Measurements from ENCODE around the gene NME1. TPM values are rescaled to one million over a fixed set of nuclear protein-coding genes. Genes with fewer than 3 reads are reported as not detected.
"Not testable (repeated sequence)": the region's sequence is repeated elsewhere in the genome, so short reads cannot be mapped to it uniquely, and the experiment has no call there.

The NME1 gene
- polyA plus RNA-seq, 2 donors, result 142 to 171 TPM

DNA sequence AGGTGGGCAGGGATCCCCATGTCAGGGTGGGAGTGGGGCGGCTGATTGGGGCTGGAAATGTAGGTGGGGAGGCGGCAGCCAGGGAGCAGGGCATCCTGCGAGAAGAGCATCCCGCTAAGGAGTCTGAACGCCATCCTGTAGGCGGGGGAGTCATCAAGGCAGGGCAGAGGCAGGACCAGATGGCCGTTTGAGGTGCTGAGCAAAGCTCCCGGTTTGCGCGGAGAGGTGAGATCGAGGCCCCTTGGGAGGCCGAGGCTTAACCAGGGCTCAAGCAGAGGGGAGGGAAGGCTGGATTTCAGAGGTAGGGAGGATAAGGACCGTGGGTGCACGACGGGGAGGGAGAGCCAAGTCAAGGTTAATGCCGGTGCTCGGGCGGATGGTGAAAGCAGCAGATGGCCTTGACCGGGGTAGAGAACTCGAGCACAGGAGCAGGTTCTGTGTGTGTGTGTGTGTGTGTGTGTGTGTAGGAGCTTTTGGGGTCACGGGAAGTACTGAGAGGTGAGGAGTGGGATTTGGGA lies 12.4 kb downstream of the NME1 start:
- H3K27ac ChIP-seq (ENCODE audit: low read depth in 2 of 2, low read length in 1 of 2), result peak overlapping the region; percentile 95 to 97
- no peaks in the 10 kb centered on the region for H3K27me3 ChIP-seq (ENCODE audit: control insufficient read depth in 1 of 2, insufficient read depth in 2 of 2, low read length in 2 of 2)
- peak overlapping the region; percentile 85 to 96 for H3K4me3 ChIP-seq (ENCODE audit: low read depth in 1 of 2, low read length in 2 of 2)
- H3K4me1 ChIP-seq (ENCODE audit: control insufficient read depth in 2 of 2, insufficient read depth in 2 of 2, low read length in 1 of 2), result peaks cover 0 to 5% of the 10 kb centered on the region in 2 donors
- WGBS, 2 donors, result 6 to 9% methylated on average over 20 to 21 of the region's 21 CpGs
- H3K36me3 ChIP-seq (ENCODE audit: control insufficient read depth in 2 of 2, insufficient read depth in 2 of 2, low read length in 1 of 2), result peaks cover 0 to 18% of the 10 kb centered on the region in 2 donors
- H3K9me3 ChIP-seq (ENCODE audit: control insufficient read depth in 2 of 2, insufficient read depth in 1 of 2, low read depth in 1 of 2, low read length in 1 of 2), result no peaks in the 10 kb centered on the region

GRCh38 chr17:51166198-51166986 lies 13.0 kb downstream of the NME1 start, which contains the start of gene NME2:
NME2 (plus strand) TSS chr17:51166411; CDS start chr17:51166831, 420 bp downstream.
- Histone ChIP-seq H3K4me3 (ENCODE audit: low read depth in 1 of 2, low read length in 2 of 2) (peak within 1 kb of the TSS; percentile 85 to 96), H3K9me3 (ENCODE audit: control insufficient read depth in 2 of 2, insufficient read depth in 1 of 2, low read depth in 1 of 2, low read length in 1 of 2) (no peaks in the 10 kb centered on the region), H3K27ac (ENCODE audit: low read depth in 2 of 2, low read length in 1 of 2) (peak within 1 kb of the TSS; percentile 95 to 97), H3K4me1 (ENCODE audit: control insufficient read depth in 2 of 2, insufficient read depth in 2 of 2, low read length in 1 of 2) (peaks cover 0 to 5% of the 10 kb centered on the region in 2 donors), H3K36me3 (ENCODE audit: control insufficient read depth in 2 of 2, insufficient read depth in 2 of 2, low read length in 1 of 2) (peaks cover 0 to 16% of the 10 kb centered on the region in 2 donors), H3K27me3 (ENCODE audit: control insufficient read depth in 1 of 2, insufficient read depth in 2 of 2, low read length in 2 of 2) (no peaks in the 10 kb centered on the region)
- 0 to 1% methylated on average over 68 to 98 of the region's 98 CpGs for WGBS, 2 donors

GRCh38 chr17:51166987-51167931 lies 13.9 kb downstream of the NME1 start:
- 11 to 13% methylated on average over 42 of the region's 42 CpGs for WGBS, 2 donors
- Histone ChIP-seq H3K4me1 (ENCODE audit: control insufficient read depth in 2 of 2, insufficient read depth in 2 of 2, low read length in 1 of 2) (peaks cover 0 to 5% of the 10 kb centered on the region in 2 donors), H3K9me3 (ENCODE audit: control insufficient read depth in 2 of 2, insufficient read depth in 1 of 2, low read depth in 1 of 2, low read length in 1 of 2) (no peaks in the 10 kb centered on the region), H3K27ac (ENCODE audit: low read depth in 2 of 2, low read length in 1 of 2) (peak overlapping the region; percentile 95 to 97), H3K27me3 (ENCODE audit: control insufficient read depth in 1 of 2, insufficient read depth in 2 of 2, low read length in 2 of 2) (no peaks in the 10 kb centered on the region), H3K36me3 (ENCODE audit: control insufficient read depth in 2 of 2, insufficient read depth in 2 of 2, low read length in 1 of 2) (peaks cover 0 to 12% of the 10 kb centered on the region in 2 donors), H3K4me3 (ENCODE audit: low read depth in 1 of 2, low read length in 2 of 2) (peak overlapping the region; percentile 85 to 96)

DNA sequence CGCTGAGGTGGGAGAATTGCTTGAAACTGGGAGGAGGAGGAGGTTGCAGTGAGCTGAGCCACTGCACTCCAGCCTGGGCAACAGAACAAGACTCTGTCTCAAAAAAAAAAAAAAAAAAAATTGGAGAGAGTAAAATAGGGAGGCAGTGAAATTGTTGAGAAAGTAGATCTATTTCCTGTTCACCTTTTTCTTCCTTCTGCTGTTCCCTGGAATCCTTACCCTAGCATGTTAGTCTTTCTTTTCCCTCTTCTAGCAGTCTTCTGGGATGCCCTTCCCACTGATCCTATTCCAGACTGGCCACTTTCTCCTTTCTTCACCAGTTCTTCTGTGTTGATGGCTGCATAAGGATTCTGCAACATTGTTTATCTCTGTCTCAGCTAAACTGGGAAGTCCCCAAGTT lies 16.0 kb downstream of the NME1 start:
- no peak overlapping the region for H3K27ac ChIP-seq (ENCODE audit: low read depth in 2 of 2, low read length in 1 of 2)
- H3K9me3 ChIP-seq (ENCODE audit: control insufficient read depth in 2 of 2, insufficient read depth in 1 of 2, low read depth in 1 of 2, low read length in 1 of 2), result no peaks in the 10 kb centered on the region
- H3K36me3 ChIP-seq (ENCODE audit: control insufficient read depth in 2 of 2, insufficient read depth in 2 of 2, low read length in 1 of 2), result peaks cover 0 to 15% of the 10 kb centered on the region in 2 donors
- H3K4me3 ChIP-seq (ENCODE audit: low read depth in 1 of 2, low read length in 2 of 2), result no peak overlapping the region
- WGBS, 2 donors, result 91 to 95% methylated on average over 1 of the region's 1 CpG
- H3K4me1 ChIP-seq (ENCODE audit: control insufficient read depth in 2 of 2, insufficient read depth in 2 of 2, low read length in 1 of 2), result peaks cover 0 to 5% of the 10 kb centered on the region in 2 donors
- H3K27me3 ChIP-seq (ENCODE audit: control insufficient read depth in 1 of 2, insufficient read depth in 2 of 2, low read length in 2 of 2), result no peaks in the 10 kb centered on the region

- Histone ChIP-seq H3K4me3 (ENCODE audit: low read depth in 1 of 2, low read length in 2 of 2) (no peak overlapping the region), H3K36me3 (ENCODE audit: control insufficient read depth in 2 of 2, insufficient read depth in 2 of 2, low read length in 1 of 2) (peaks cover 3 to 15% of the 10 kb centered on the region in 2 donors), H3K9me3 (ENCODE audit: control insufficient read depth in 2 of 2, insufficient read depth in 1 of 2, low read depth in 1 of 2, low read length in 1 of 2) (no peaks in the 10 kb centered on the region), H3K4me1 (ENCODE audit: control insufficient read depth in 2 of 2, insufficient read depth in 2 of 2, low read length in 1 of 2) (no peaks in the 10 kb centered on the region), H3K27ac (ENCODE audit: low read depth in 2 of 2, low read length in 1 of 2) (no peak overlapping the region), H3K27me3 (ENCODE audit: control insufficient read depth in 1 of 2, insufficient read depth in 2 of 2, low read length in 2 of 2) (no peaks in the 10 kb centered on the region)
- WGBS, 2 donors, result 64 to 96% methylated on average over 2 of the region's 2 CpGs
Observed at GRCh38 chr17:51170736-51171135, 17.4 kb downstream of the NME1 start.

- not testable (repeated sequence) for H3K4me1 ChIP-seq (ENCODE audit: control insufficient read depth in 2 of 2, insufficient read depth in 2 of 2, low read length in 1 of 2); H3K27ac ChIP-seq (ENCODE audit: low read depth in 2 of 2, low read length in 1 of 2); H3K4me3 ChIP-seq (ENCODE audit: low read depth in 1 of 2, low read length in 2 of 2); H3K27me3 ChIP-seq (ENCODE audit: control insufficient read depth in 1 of 2, insufficient read depth in 2 of 2, low read length in 2 of 2); H3K9me3 ChIP-seq (ENCODE audit: control insufficient read depth in 2 of 2, insufficient read depth in 1 of 2, low read depth in 1 of 2, low read length in 1 of 2)
- WGBS, 2 donors, result 94 to 96% methylated on average over 9 of the region's 9 CpGs
- H3K36me3 ChIP-seq (ENCODE audit: control insufficient read depth in 2 of 2, insufficient read depth in 2 of 2, low read length in 1 of 2), result peaks cover 3 to 15% of the 10 kb centered on the region in 2 donors
Observed at GRCh38 chr17:51172030-51172429, 18.7 kb downstream of the NME1 start.

DNA sequence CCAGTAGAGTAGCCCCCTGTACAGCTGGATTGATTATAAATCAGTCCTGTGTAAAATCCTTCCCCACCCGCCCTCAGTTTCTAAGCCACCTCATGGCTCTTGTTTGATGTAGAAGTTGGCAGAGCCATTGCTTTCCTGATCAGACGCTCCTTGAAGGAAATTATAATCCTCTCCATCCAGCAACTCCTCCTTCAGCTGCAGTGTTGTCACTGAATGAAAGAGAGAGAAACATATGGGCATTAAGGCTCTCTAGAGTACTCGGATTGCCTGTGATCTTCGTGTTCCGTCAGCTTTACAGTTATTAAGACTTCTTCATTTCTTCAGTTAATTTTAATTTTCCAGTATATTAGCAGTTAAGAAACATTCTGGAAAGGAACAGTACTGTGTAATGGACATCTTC lies 27.1 kb downstream of the NME1 start:
- no peaks in the 10 kb centered on the region for H3K9me3 ChIP-seq (ENCODE audit: control insufficient read depth in 2 of 2, insufficient read depth in 1 of 2, low read depth in 1 of 2, low read length in 1 of 2)
- no peaks in the 10 kb centered on the region for H3K27me3 ChIP-seq (ENCODE audit: control insufficient read depth in 1 of 2, insufficient read depth in 2 of 2, low read length in 2 of 2)
- H3K4me3 ChIP-seq (ENCODE audit: low read depth in 1 of 2, low read length in 2 of 2), result no peak overlapping the region
- H3K4me1 ChIP-seq (ENCODE audit: control insufficient read depth in 2 of 2, insufficient read depth in 2 of 2, low read length in 1 of 2), result no peaks in the 10 kb centered on the region
- H3K27ac ChIP-seq (ENCODE audit: low read depth in 2 of 2, low read length in 1 of 2), result no peak overlapping the region
- H3K36me3 ChIP-seq (ENCODE audit: control insufficient read depth in 2 of 2, insufficient read depth in 2 of 2, low read length in 1 of 2), result peaks cover 0 to 5% of the 10 kb centered on the region in 2 donors
- WGBS, 2 donors, result 71 to 76% methylated on average over 5 of the region's 5 CpGs

- WGBS, 2 donors, result 58 to 81% methylated on average over 1 of the region's 1 CpG
- Histone ChIP-seq H3K4me1 (ENCODE audit: control insufficient read depth in 2 of 2, insufficient read depth in 2 of 2, low read length in 1 of 2) (no peaks in the 10 kb centered on the region), H3K36me3 (ENCODE audit: control insufficient read depth in 2 of 2, insufficient read depth in 2 of 2, low read length in 1 of 2) (peaks cover 0 to 9% of the 10 kb centered on the region in 2 donors), H3K9me3 (ENCODE audit: control insufficient read depth in 2 of 2, insufficient read depth in 1 of 2, low read depth in 1 of 2, low read length in 1 of 2) (no peaks in the 10 kb centered on the region), H3K4me3 (ENCODE audit: low read depth in 1 of 2, low read length in 2 of 2) (no peak overlapping the region), H3K27ac (ENCODE audit: low read depth in 2 of 2, low read length in 1 of 2) (no peak overlapping the region), H3K27me3 (ENCODE audit: control insufficient read depth in 1 of 2, insufficient read depth in 2 of 2, low read length in 2 of 2) (no peaks in the 10 kb centered on the region)
Observed at GRCh38 chr17:51184124-51184523, 30.8 kb downstream of the NME1 start.

- no peaks in the 10 kb centered on the region for H3K9me3 ChIP-seq (ENCODE audit: control insufficient read depth in 2 of 2, insufficient read depth in 1 of 2, low read depth in 1 of 2, low read length in 1 of 2)
- no peaks in the 10 kb centered on the region for H3K27me3 ChIP-seq (ENCODE audit: control insufficient read depth in 1 of 2, insufficient read depth in 2 of 2, low read length in 2 of 2)
- no peaks in the 10 kb centered on the region for H3K4me1 ChIP-seq (ENCODE audit: control insufficient read depth in 2 of 2, insufficient read depth in 2 of 2, low read length in 1 of 2)
- H3K27ac ChIP-seq (ENCODE audit: low read depth in 2 of 2, low read length in 1 of 2), result no peak overlapping the region
- no peak overlapping the region for H3K4me3 ChIP-seq (ENCODE audit: low read depth in 1 of 2, low read length in 2 of 2)
- peaks cover 0 to 9% of the 10 kb centered on the region in 2 donors for H3K36me3 ChIP-seq (ENCODE audit: control insufficient read depth in 2 of 2, insufficient read depth in 2 of 2, low read length in 1 of 2)
- 89 to 90% methylated on average over 8 of the region's 8 CpGs for WGBS, 2 donors
Observed at GRCh38 chr17:51185763-51186332, 32.5 kb downstream of the NME1 start.

Measured in esophagus (tissue), 2 donors.